ENCODE results near the gene AP3D1.

The AP3D1 gene

DNA sequence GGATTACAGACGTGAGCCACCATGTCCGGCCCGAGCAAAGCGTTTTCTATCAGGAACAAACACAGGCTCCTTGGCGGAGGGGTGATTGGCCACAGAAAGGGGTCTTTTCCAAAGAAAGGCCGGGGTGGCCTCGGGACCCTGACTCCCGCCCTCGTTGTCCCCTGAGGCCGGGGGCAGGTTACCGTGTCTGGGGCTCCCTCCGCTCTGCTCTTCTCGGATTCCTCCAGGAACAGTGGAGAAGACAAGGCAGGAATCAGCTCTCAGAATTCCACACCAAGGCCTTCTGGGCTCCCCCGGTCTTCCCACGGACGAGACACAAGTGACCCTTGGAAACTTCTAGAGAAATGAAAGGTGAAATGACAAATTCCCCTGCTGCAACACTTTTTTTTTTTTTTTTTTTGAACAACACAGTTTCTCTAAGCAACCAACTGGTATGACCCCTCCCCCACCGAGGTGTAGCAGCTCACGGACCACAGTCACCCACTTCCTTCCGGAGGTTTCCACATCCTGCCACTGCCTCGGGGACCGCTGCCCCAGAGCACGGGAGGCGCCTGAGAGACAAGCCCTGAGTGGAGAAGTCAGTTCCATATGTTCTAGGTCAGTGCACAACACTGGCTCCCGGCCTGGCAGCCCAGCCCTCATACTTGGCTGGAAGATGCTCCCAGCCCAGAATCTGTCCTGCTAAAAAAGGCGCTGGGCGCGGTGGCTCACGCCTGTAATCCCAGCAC lies 66.2 kb downstream of the AP3D1 start:
- Histone ChIP-seq H3K9me3 (ENCODE audit: insufficient read depth, low read length) (no peaks in the 10 kb centered on the region), H3K4me3 (ENCODE audit: low read length) (peak overlapping the region; percentile 88), H3K4me1 (ENCODE audit: low read length) (peaks cover 78% of the 10 kb centered on the region), H3K36me3 (replicated peaks; ENCODE audit: low read depth, low read length) (peaks cover 33% of the 10 kb centered on the region), H3K4me2 (ENCODE audit: low read length) (peak overlapping the region; percentile 97), H3K27me3 (ENCODE audit: low read depth, low read length) (no peaks in the 10 kb centered on the region), H2AFZ (ENCODE audit: low read depth, low read length) (no peak overlapping the region), H3K27ac (ENCODE audit: low read length) (peak overlapping the region; percentile 94), H3K9ac (ENCODE audit: low read length) (peak overlapping the region; percentile 82), H3K79me2 (ENCODE audit: low read length) (peaks cover 75% of the 10 kb centered on the region), H4K20me1 (ENCODE audit: insufficient read depth, low read length) (peaks cover 24% of the 10 kb centered on the region)
- TF ChIP-seq EZH2phosphoT487 (IDR thresholded peaks at IDR 0.05; ENCODE audit: low read depth): no peak

- no peak for TF ChIP-seq EZH2phosphoT487 (IDR thresholded peaks at IDR 0.05; ENCODE audit: low read depth)
- TF ChIP-seq, protein P1, sequence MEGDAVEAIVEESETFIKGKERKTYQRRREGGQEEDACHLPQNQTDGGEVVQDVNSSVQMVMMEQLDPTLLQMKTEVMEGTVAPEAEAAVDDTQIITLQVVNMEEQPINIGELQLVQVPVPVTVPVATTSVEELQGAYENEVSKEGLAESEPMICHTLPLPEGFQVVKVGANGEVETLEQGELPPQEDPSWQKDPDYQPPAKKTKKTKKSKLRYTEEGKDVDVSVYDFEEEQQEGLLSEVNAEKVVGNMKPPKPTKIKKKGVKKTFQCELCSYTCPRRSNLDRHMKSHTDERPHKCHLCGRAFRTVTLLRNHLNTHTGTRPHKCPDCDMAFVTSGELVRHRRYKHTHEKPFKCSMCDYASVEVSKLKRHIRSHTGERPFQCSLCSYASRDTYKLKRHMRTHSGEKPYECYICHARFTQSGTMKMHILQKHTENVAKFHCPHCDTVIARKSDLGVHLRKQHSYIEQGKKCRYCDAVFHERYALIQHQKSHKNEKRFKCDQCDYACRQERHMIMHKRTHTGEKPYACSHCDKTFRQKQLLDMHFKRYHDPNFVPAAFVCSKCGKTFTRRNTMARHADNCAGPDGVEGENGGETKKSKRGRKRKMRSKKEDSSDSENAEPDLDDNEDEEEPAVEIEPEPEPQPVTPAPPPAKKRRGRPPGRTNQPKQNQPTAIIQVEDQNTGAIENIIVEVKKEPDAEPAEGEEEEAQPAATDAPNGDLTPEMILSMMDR (IDR thresholded peaks at IDR 0.05; ENCODE audit: low read depth, low read length): no peak
- Histone ChIP-seq H3K27me3 (ENCODE audit: low read depth, low read length) (no peaks in the 10 kb centered on the region), H2AFZ (ENCODE audit: low read depth, low read length) (no peak overlapping the region), H3K9me3 (ENCODE audit: insufficient read depth, low read length) (no peaks in the 10 kb centered on the region), H4K20me1 (ENCODE audit: insufficient read depth, low read length) (peaks cover 43% of the 10 kb centered on the region), H3K4me1 (ENCODE audit: low read length) (peaks cover 60% of the 10 kb centered on the region), H3K36me3 (replicated peaks; ENCODE audit: low read depth, low read length) (peaks cover 47% of the 10 kb centered on the region), H3K4me2 (ENCODE audit: low read length) (peak overlapping the region; percentile 97), H3K9ac (ENCODE audit: low read length) (peak overlapping the region; percentile 82), H3K79me2 (ENCODE audit: low read length) (peaks cover 82% of the 10 kb centered on the region), H3K4me3 (ENCODE audit: low read length) (peak overlapping the region; percentile 88), H3K27ac (ENCODE audit: low read length) (peak overlapping the region; percentile 94)
Measured at GRCh38 chr19:2083174-2083854, 68.1 kb downstream of the AP3D1 start.

DNA sequence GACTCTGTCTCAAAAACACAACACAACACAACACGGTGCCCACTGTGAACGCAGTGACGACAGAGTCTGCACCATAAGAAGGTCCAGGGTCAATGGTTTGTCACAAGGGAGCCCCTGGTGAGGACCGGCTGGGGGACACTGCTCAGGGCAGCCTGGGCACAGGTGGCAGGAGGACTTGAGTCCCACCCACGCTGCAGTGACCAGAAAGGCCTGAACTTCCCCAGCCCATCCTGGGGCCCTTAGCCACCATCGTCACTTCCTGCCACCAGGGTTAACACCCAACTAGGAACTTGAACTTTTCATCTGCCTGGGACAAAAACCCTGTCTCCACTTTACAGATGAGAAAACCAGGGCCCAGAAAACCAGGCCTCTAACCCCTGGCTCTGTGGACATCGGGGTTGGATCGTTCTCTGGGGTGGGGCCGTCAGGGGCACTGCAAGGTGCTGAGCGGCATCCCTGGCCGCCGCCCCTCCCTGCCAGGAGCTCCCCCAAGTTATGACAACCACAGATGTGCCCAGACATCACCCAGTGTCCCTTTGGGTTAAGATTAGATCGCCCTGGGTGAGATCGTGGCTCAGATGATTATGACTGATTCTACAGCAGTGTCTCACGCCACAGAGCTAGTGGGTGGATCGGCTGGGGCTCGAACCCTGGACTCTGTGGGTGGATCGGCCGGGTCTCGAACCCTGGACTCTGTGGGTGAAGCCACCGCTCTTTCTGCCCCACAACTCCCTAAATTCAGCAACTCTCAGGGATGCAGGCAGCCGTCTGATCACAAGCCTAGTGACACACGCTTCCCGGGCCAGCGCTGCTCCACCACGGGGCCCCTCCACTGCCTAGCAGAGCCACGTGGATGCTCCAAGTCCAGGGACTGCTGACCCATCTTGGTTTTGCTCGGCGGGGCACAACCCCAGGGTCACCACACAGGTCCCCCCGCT lies 69.2 kb downstream of the AP3D1 start:
- peaks cover 48% of the 10 kb centered on the region for H3K4me1 ChIP-seq (ENCODE audit: low read length)
- 0 out of 2 replicates have a peak overlapping the region, but pooled peaks have one; percentile 94 for H3K27ac ChIP-seq (ENCODE audit: low read length)
- H3K79me2 ChIP-seq (ENCODE audit: low read length): peaks cover 83% of the 10 kb centered on the region
- peaks cover 57% of the 10 kb centered on the region for H3K36me3 ChIP-seq (replicated peaks; ENCODE audit: low read depth, low read length)
- no peaks in the 10 kb centered on the region for H3K9me3 ChIP-seq (ENCODE audit: insufficient read depth, low read length)
- H4K20me1 ChIP-seq (ENCODE audit: insufficient read depth, low read length): peaks cover 50% of the 10 kb centered on the region
- peak overlapping the region; percentile 97 for H3K4me2 ChIP-seq (ENCODE audit: low read length)
- H2AFZ ChIP-seq (ENCODE audit: low read depth, low read length): no peak overlapping the region
- no peaks in the 10 kb centered on the region for H3K27me3 ChIP-seq (ENCODE audit: low read depth, low read length)
- TF ChIP-seq, protein P1 (IDR thresholded peaks at IDR 0.05; ENCODE audit: low read depth, low read length): no peak
- TF ChIP-seq EZH2phosphoT487 (IDR thresholded peaks at IDR 0.05; ENCODE audit: low read depth): no peak
- H3K9ac ChIP-seq (ENCODE audit: low read length): peak overlapping the region; percentile 82
- H3K4me3 ChIP-seq (ENCODE audit: low read length): peak overlapping the region; percentile 88

DNA sequence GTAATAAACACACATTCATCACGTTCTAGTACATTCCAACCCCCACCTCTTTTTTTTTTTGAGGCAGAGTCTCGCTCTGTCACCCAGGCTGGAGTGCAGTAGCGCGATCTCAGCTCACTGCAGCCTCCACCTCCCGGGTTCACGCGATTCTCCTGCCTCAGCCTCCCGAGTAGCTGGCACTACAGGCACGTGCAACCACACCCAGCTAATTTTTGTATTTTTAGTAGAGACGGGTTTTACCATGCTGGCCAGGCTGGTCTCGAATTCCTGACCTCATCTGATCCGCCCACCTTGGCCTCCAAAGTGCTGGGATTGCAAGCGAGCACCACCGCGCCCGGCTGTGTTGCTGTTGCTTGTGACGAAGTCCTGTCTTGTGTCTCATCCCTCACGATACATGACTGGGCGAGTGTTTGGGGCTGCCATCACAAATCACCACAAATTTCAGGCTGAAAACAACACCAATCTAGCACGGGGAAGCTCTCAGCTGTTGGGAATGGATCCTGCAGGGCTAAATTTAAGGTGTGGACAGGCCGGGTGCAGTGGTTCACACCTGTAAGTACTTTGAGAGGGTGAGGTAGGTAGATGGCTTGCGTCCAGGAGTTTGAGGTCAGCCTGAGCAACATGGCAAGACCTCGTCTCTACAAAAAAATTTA lies 70.9 kb downstream of the AP3D1 start:
- peaks cover 82% of the 10 kb centered on the region for H3K79me2 ChIP-seq (ENCODE audit: low read length)
- no peaks in the 10 kb centered on the region for H3K9me3 ChIP-seq (ENCODE audit: insufficient read depth, low read length)
- H3K4me3 ChIP-seq (ENCODE audit: low read length): no peak overlapping the region
- H3K36me3 ChIP-seq (replicated peaks; ENCODE audit: low read depth, low read length): peaks cover 70% of the 10 kb centered on the region
- no peak overlapping the region for H3K4me2 ChIP-seq (ENCODE audit: low read length)
- H3K4me1 ChIP-seq (ENCODE audit: low read length): peaks cover 36% of the 10 kb centered on the region
- peaks cover 53% of the 10 kb centered on the region for H4K20me1 ChIP-seq (ENCODE audit: insufficient read depth, low read length)
- no peak overlapping the region for H3K27ac ChIP-seq (ENCODE audit: low read length)
- no peaks in the 10 kb centered on the region for H3K27me3 ChIP-seq (ENCODE audit: low read depth, low read length)
- TF ChIP-seq, protein P1 (IDR thresholded peaks at IDR 0.05; ENCODE audit: low read depth, low read length): no peak
- TF ChIP-seq EZH2phosphoT487 (IDR thresholded peaks at IDR 0.05; ENCODE audit: low read depth): no peak
- H3K9ac ChIP-seq (ENCODE audit: low read length): no peak overlapping the region
- no peak overlapping the region for H2AFZ ChIP-seq (ENCODE audit: low read depth, low read length)

Data from OCI-LY3 (cell line).